ENCODE data around the gene PER1.
A peak's percentile ranks its signal among the peaks of the same experiment; 100 is the strongest.
"Not testable (repeated sequence)": the region's sequence is repeated elsewhere in the genome, so short reads cannot be mapped to it uniquely, and the experiment has no call there.

The PER1 gene

GRCh38 chr17:8152112-8152775 lies at the start of gene PER1:
TSS of gene PER1 (minus strand) at chr17:8152404. CDS start at chr17:8150706, 1,698 bp downstream.
- peak; percentile 71 for DNase-seq

- DNase-seq = no peak
Measured at GRCh38 chr17:8192070-8192815, 40.0 kb upstream of the PER1 start.

GRCh38 chr17:8190506-8190905 lies 38.3 kb upstream of the PER1 start:
- no peak for DNase-seq

GRCh38 chr17:8189711-8190477 lies 37.7 kb upstream of the PER1 start, which contains the start of gene BORCS6:
TSS of gene BORCS6 (minus strand) at chr17:8190180. CDS start at chr17:8190140, 40 bp downstream.
- peak; percentile 91 for DNase-seq

- no peak for DNase-seq
Measured at GRCh38 chr17:8189041-8189710, 37.0 kb upstream of the PER1 start.

GRCh38 chr17:8188263-8188839 lies 36.1 kb upstream of the PER1 start:
- no peak for DNase-seq

GRCh38 chr17:8187517-8188262 lies 35.5 kb upstream of the PER1 start:
- DNase-seq = peak; percentile 89

GRCh38 chr17:8186787-8187516 lies 34.7 kb upstream of the PER1 start:
- DNase-seq = peak; percentile 88

GRCh38 chr17:8186446-8186786 lies 34.2 kb upstream of the PER1 start:
- no peak for DNase-seq

GRCh38 chr17:8185582-8186445 lies 33.6 kb upstream of the PER1 start:
- peak; percentile 90 for DNase-seq

GRCh38 chr17:8176998-8177731 lies 25.0 kb upstream of the PER1 start:
- no peak for DNase-seq

- DNase-seq = peak; percentile 80
Measured at GRCh38 chr17:8176197-8176940, 24.2 kb upstream of the PER1 start, which contains the start of gene TMEM107. TSS of gene TMEM107 (minus strand) at chr17:8176380. CDS start at chr17:8176286, 94 bp downstream.

GRCh38 chr17:8175795-8176196 lies 23.6 kb upstream of the PER1 start:
- DNase-seq = no peak

- DNase-seq = no peak
Measured at GRCh38 chr17:8173871-8174322, 21.7 kb upstream of the PER1 start.

GRCh38 chr17:8173056-8173870 lies 21.1 kb upstream of the PER1 start:
- peak; percentile 57 for DNase-seq

GRCh38 chr17:8170186-8170585 lies 18.0 kb upstream of the PER1 start:
- not testable (repeated sequence) for DNase-seq

- DNase-seq = no peak
Measured at GRCh38 chr17:8167526-8167925, 15.3 kb upstream of the PER1 start.

GRCh38 chr17:8166731-8167130 lies 14.5 kb upstream of the PER1 start:
- no peak for DNase-seq
